Karpas-422 (cell line): ENCODE data around the gene ODAD4. TPM values are rescaled to one million over a fixed set of nuclear protein-coding genes. Genes with fewer than 3 reads are reported as not detected.

ENCODE experiments used
- DNase-seq: peaks from one replicate; pipeline ENCODE4 v3.0.0-alpha.2; 2015
- H2AFZ ChIP-seq: fragments of 200-600 bp; sonication (generic); 2 replicates; pipeline ENCODE4 v1.6.1; 2014; ENCODE audit warnings: antibody characterized with exemption, low read length, mixed read lengths
- H3K27ac ChIP-seq: fragments of 200-600 bp; sonication (generic); 2 replicates; pipeline ENCODE4 v1.5.1; 2014; ENCODE audit warnings: mild to moderate bottlenecking, low read length, moderate library complexity
- H3K27me3 ChIP-seq: fragments of 200-600 bp; sonication (generic); 2 replicates; pipeline ENCODE4 v1.6.1; 2014; ENCODE audit warnings: low read length, mixed read lengths
- H3K36me3 ChIP-seq: fragments of 200-600 bp; sonication (generic); 2 replicates; pipeline ENCODE4 v1.6.1; 2014; ENCODE audit warnings: low read length, mixed read lengths; ENCODE audit not compliant: insufficient read depth
- H3K4me1 ChIP-seq: fragments of 200-600 bp; sonication (generic); 2 replicates; pipeline ENCODE4 v1.6.1; 2014; ENCODE audit warnings: mild to moderate bottlenecking, low read length, mixed read lengths
- H3K4me2 ChIP-seq: fragments of 200-600 bp; sonication (generic); 2 replicates; pipeline ENCODE4 v1.6.1; 2014; ENCODE audit warnings: low read length, low read depth, mild to moderate bottlenecking; ENCODE audit not compliant: poor library complexity, severe bottlenecking
- H3K4me3 ChIP-seq: fragments of 200-600 bp; sonication (generic); 2 replicates; pipeline ENCODE4 v1.5.1; 2014; ENCODE audit warnings: mild to moderate bottlenecking, antibody characterized with exemption, low read length, mixed read lengths
- H3K79me2 ChIP-seq: fragments of 200-600 bp; sonication (generic); 2 replicates; pipeline ENCODE4 v1.6.1; 2014; ENCODE audit warnings: mild to moderate bottlenecking, low read length, mixed read lengths
- H3K9ac ChIP-seq: fragments of 200-600 bp; sonication (generic); 2 replicates; pipeline ENCODE4 v1.6.0; 2014; ENCODE audit warnings: low read length
- H3K9me2 ChIP-seq: fragments of 200-600 bp; sonication (generic), shearing (Covaris generic); replicated peaks from 2 replicates; pipeline ENCODE4 v1.6.0; 2014; ENCODE audit warnings: mild to moderate bottlenecking, low read length, moderate library complexity; ENCODE audit not compliant: insufficient read depth
- H3K9me3 ChIP-seq: fragments of 300-700, 200-600 bp; sonication (generic); 2 replicates; pipeline ENCODE4 v1.6.1; 2014; ENCODE audit warnings: low read length, mixed read lengths
- H4K20me1 ChIP-seq: fragments of 200-600 bp; sonication (generic); 2 replicates; pipeline ENCODE4 v1.6.1; 2014; ENCODE audit warnings: mild to moderate bottlenecking, antibody characterized with exemption, low read length, low read depth; ENCODE audit not compliant: insufficient read depth
- total RNA-seq: library from RNA; depleted of rRNA; stranded (reverse); fragments of >200 nt; shearing (Covaris generic); gene quantifications from 2 replicates; pipeline ENCODE4 v1.2.3, GENCODE V29; 2014; ENCODE audit warnings: low replicate concordance

Gene ODAD4
- total RNA-seq, 1 experiment from 2014 or later = 0.67 TPM

- H3K27me3 ChIP-seq = no peaks in the 10 kb centered on the region
- no peaks in the 10 kb centered on the region for H3K9me2 ChIP-seq
- peak overlapping the region; percentile 90 for H3K4me2 ChIP-seq
- H3K9ac ChIP-seq = peak overlapping the region; percentile 100
- no peaks in the 10 kb centered on the region for H3K9me3 ChIP-seq
- H3K4me3 ChIP-seq = peak overlapping the region; percentile 99
- peak overlapping the region; percentile 76 for H3K27ac ChIP-seq
- DNase-seq = no peak
- peaks cover 20% of the 10 kb centered on the region for H3K36me3 ChIP-seq
- peaks cover 66% of the 10 kb centered on the region for H3K79me2 ChIP-seq
- H4K20me1 ChIP-seq = peaks cover 56% of the 10 kb centered on the region
- H2AFZ ChIP-seq = no peak overlapping the region
- peaks cover 47% of the 10 kb centered on the region for H3K4me1 ChIP-seq
These were observed 13.2 kb upstream of the ODAD4 start for GRCh38 chr17:41917192-41917591.

- H3K9me3 ChIP-seq = no peaks in the 10 kb centered on the region
- H3K9ac ChIP-seq = peak overlapping the region; percentile 100
- H3K27ac ChIP-seq = peak overlapping the region; percentile 76
- H3K36me3 ChIP-seq = peaks cover 15% of the 10 kb centered on the region; the same call in 1 of the 2 replicates
- H3K4me2 ChIP-seq = peak overlapping the region; percentile 90
- peak overlapping the region; percentile 99 for H3K4me3 ChIP-seq
- H4K20me1 ChIP-seq = peaks cover 52% of the 10 kb centered on the region
- H3K27me3 ChIP-seq = no peaks in the 10 kb centered on the region
- H3K79me2 ChIP-seq = peaks cover 60% of the 10 kb centered on the region
- peaks cover 53% of the 10 kb centered on the region for H3K4me1 ChIP-seq
- no peak overlapping the region for H2AFZ ChIP-seq
- peak; percentile 78 for DNase-seq
- no peaks in the 10 kb centered on the region for H3K9me2 ChIP-seq
These were observed 12.6 kb upstream of the ODAD4 start for GRCh38 chr17:41917679-41918313.

GRCh38 chr17:41918314-41919164 is 11.9 kb upstream of the ODAD4 start, which contains the start of gene ACLY:
ACLY (minus strand) TSS chr17:41918951; CDS start chr17:41913873, 5,078 bp downstream.
- peak within 1 kb of the TSS; percentile 85 for H3K27ac ChIP-seq
- H3K4me2 ChIP-seq = peak within 1 kb of the TSS; percentile 90
- peak within 1 kb of the TSS; percentile 99 for H3K4me3 ChIP-seq
- no peaks in the 10 kb centered on the region for H3K9me3 ChIP-seq
- peaks cover 53% of the 10 kb centered on the region for H3K79me2 ChIP-seq
- peak within 1 kb of the TSS; percentile 85 for H2AFZ ChIP-seq
- peaks cover 9% of the 10 kb centered on the region; the same call in 1 of the 2 replicates for H3K36me3 ChIP-seq
- H3K27me3 ChIP-seq = no peaks in the 10 kb centered on the region
- H3K9ac ChIP-seq = peak within 1 kb of the TSS; percentile 100
- peak; percentile 99 for DNase-seq
- H3K9me2 ChIP-seq = no peaks in the 10 kb centered on the region
- H3K4me1 ChIP-seq = peaks cover 53% of the 10 kb centered on the region
- peaks cover 46% of the 10 kb centered on the region for H4K20me1 ChIP-seq

- Histone ChIP-seq H3K9me2 (no peaks in the 10 kb centered on the region), H3K4me3 (peak overlapping the region; percentile 74), H3K4me2 (peak overlapping the region; percentile 90), H3K79me2 (peaks cover 45% of the 10 kb centered on the region), H3K9ac (peak overlapping the region; percentile 88), H3K36me3 (peaks cover 4% of the 10 kb centered on the region; the same call in 1 of the 2 replicates), H3K27me3 (no peaks in the 10 kb centered on the region), H3K9me3 (no peaks in the 10 kb centered on the region), H3K27ac (peak overlapping the region; percentile 85), H2AFZ (peak overlapping the region; percentile 85), H3K4me1 (peaks cover 53% of the 10 kb centered on the region), H4K20me1 (peaks cover 38% of the 10 kb centered on the region)
- DNase-seq = no peak
These were observed 11.1 kb upstream of the ODAD4 start for GRCh38 chr17:41919165-41919817.

- H3K4me3 ChIP-seq = peak overlapping the region; percentile 74
- H3K4me1 ChIP-seq = peaks cover 52% of the 10 kb centered on the region
These were observed 10.4 kb upstream of the ODAD4 start for GRCh38 chr17:41919840-41920579.

GRCh38 chr17:41920580-41920955 is 9.8 kb upstream of the ODAD4 start:
- Histone ChIP-seq H3K9me3 (no peaks in the 10 kb centered on the region), H3K4me3 (no peak overlapping the region), H3K79me2 (peaks cover 33% of the 10 kb centered on the region), H4K20me1 (peaks cover 27% of the 10 kb centered on the region), H3K4me2 (no peak overlapping the region), H3K27ac (0 out of 2 replicates have a peak overlapping the region, but pooled peaks have one; percentile 85), H3K27me3 (no peaks in the 10 kb centered on the region), H3K9me2 (no peaks in the 10 kb centered on the region), H2AFZ (no peak overlapping the region), H3K36me3 (peaks cover 4% of the 10 kb centered on the region; the same call in 1 of the 2 replicates), H3K4me1 (peaks cover 47% of the 10 kb centered on the region), H3K9ac (no peak overlapping the region)
- DNase-seq = no peak

More at GRCh38 chr17:41919840-41920579, 10.4 kb upstream of the ODAD4 start:
- Histone ChIP-seq H2AFZ (no peak overlapping the region), H3K27ac (peak overlapping the region; percentile 85), H3K4me2 (peak overlapping the region; percentile 90), H3K9ac (peak overlapping the region; percentile 88), H3K27me3 (no peaks in the 10 kb centered on the region), H3K36me3 (peaks cover 4% of the 10 kb centered on the region; the same call in 1 of the 2 replicates), H3K9me3 (no peaks in the 10 kb centered on the region), H4K20me1 (peaks cover 33% of the 10 kb centered on the region), H3K79me2 (peaks cover 38% of the 10 kb centered on the region), H3K9me2 (no peaks in the 10 kb centered on the region)
- no peak for DNase-seq

GRCh38 chr17:41925991-41926590 is 4.3 kb upstream of the ODAD4 start:
- peaks cover 29% of the 10 kb centered on the region for H3K4me1 ChIP-seq
- no peaks in the 10 kb centered on the region for H3K36me3 ChIP-seq
- no peak overlapping the region for H3K9ac ChIP-seq
- H4K20me1 ChIP-seq = no peaks in the 10 kb centered on the region
- no peaks in the 10 kb centered on the region for H3K9me3 ChIP-seq
- peaks cover 14% of the 10 kb centered on the region for H3K79me2 ChIP-seq
- H3K27ac ChIP-seq = no peak overlapping the region
- no peaks in the 10 kb centered on the region for H3K9me2 ChIP-seq
- no peak overlapping the region for H3K4me3 ChIP-seq
- no peak for DNase-seq
- H3K4me2 ChIP-seq = no peak overlapping the region
- H2AFZ ChIP-seq = no peak overlapping the region
- no peaks in the 10 kb centered on the region for H3K27me3 ChIP-seq
